HepG2 (cell line): ENCODE measurements around the gene ATP8B4.

Experiments
- CBFB ChIP-seq: sonication (generic); formaldehyde crosslinking; IDR thresholded peaks from 2 replicates; pipeline ENCODE4 v1.4.0; 2020; ENCODE audit warnings: missing genetic modification reagents
- POLR2AphosphoS5 ChIP-seq: IDR thresholded peaks from 2 replicates; pipeline ENCODE4 v1.6.1; 2012; ENCODE audit warnings: low read depth, low read length
- TF ChIP-seq, protein P1 (sequence below): sonication (generic); formaldehyde crosslinking; IDR thresholded peaks from 2 replicates; pipeline ENCODE4 v1.8.0; 2022; ENCODE audit warnings: mild to moderate bottlenecking, missing genetic modification reagents; ENCODE audit not compliant: insufficient replicate concordance

DNA sequence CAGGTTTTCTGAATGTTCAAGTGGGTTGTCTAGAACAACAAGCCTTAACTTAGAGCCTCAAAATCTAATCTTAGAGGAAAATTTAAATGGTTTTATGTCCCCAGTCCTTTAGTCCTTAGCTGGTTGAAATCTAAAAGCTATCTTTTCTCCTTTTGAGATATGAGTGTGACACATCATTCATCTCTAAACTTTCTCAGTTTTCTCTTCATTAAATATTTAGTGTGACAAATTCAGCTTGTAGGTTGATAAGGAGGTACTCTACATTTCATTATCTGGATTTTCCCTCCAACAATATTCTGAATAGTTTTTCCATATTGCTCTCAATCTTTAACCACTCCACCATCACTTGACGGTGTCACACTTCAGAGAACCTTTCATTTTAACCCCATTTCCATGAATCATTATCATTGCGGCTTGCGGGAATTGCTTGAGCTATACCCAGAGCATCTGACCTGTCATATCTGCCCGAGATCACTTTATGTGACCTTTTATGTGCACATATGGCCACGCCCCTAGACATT is 16.1 kb upstream of the ATP8B4 start:
- TF ChIP-seq CBFB (CRISPR knock-in tag): no peak
- TF ChIP-seq, protein P1, sequence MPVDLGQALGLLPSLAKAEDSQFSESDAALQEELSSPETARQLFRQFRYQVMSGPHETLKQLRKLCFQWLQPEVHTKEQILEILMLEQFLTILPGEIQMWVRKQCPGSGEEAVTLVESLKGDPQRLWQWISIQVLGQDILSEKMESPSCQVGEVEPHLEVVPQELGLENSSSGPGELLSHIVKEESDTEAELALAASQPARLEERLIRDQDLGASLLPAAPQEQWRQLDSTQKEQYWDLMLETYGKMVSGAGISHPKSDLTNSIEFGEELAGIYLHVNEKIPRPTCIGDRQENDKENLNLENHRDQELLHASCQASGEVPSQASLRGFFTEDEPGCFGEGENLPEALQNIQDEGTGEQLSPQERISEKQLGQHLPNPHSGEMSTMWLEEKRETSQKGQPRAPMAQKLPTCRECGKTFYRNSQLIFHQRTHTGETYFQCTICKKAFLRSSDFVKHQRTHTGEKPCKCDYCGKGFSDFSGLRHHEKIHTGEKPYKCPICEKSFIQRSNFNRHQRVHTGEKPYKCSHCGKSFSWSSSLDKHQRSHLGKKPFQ: no peak
- TF ChIP-seq POLR2AphosphoS5: no peak
